Natural killer cell (primary cell): Measurements from ENCODE around the gene SH3BP1. TPM values are rescaled to one million over a fixed set of nuclear protein-coding genes. Genes with fewer than 3 reads are reported as not detected.

Experiments
- ATAC-seq, 3 donors: fragments of 150-1000 bp in 2 of 3; fragments of 200-7000 bp in 1 of 3; cut with Tn5 transposase; 1 replicate in 1 of 3; 2 replicates in 2 of 3; pipeline ENCODE4 v1.10.0; 2021; ENCODE audit warnings: mild to moderate bottlenecking in 2 of 3, moderate library complexity in 2 of 3
- DNase-seq, 2 donors: peaks; one replicate each; pipeline versions ENCODE4 v3.0.0 to v3.0.0-alpha.2; 2013 to 2021; ENCODE audit warnings: mixed read lengths in 1 of 2
- H3K27ac ChIP-seq: one replicate; pipeline ENCODE4 v1.5.1; 2013; ENCODE audit warnings: mild to moderate bottlenecking, low read length
- H3K27me3 ChIP-seq: one replicate; pipeline ENCODE4 v1.6.1; 2013; ENCODE audit warnings: low read length; ENCODE audit not compliant: control insufficient read depth, insufficient read depth
- H3K36me3 ChIP-seq: one replicate; pipeline ENCODE4 v1.6.1; 2013; ENCODE audit warnings: low read length; ENCODE audit not compliant: control insufficient read depth, insufficient read depth
- H3K4me1 ChIP-seq: one replicate; pipeline ENCODE4 v1.6.1; 2013; ENCODE audit warnings: low read length; ENCODE audit not compliant: control insufficient read depth, insufficient read depth
- H3K4me3 ChIP-seq: one replicate; pipeline ENCODE4 v1.5.1; 2013; ENCODE audit warnings: low read length
- H3K9me3 ChIP-seq: one replicate; pipeline ENCODE4 v1.6.1; 2013; ENCODE audit warnings: low read length; ENCODE audit not compliant: control insufficient read depth, insufficient read depth
- H3K27ac Mint-ChIP-seq, 2 donors: one replicate each; pipeline ENCODE4 v1.8.0; 2022; ENCODE audit warnings: mild to moderate bottlenecking in 2 of 2, mixed read lengths in 2 of 2, moderate library complexity in 1 of 2
- H3K27me3 Mint-ChIP-seq, 2 donors: one replicate each; pipeline ENCODE4 v1.8.0; 2022; ENCODE audit warnings: low read depth in 2 of 2, mixed read lengths in 2 of 2
- H3K36me3 Mint-ChIP-seq: one replicate; pipeline ENCODE4 v1.8.0; 2022; ENCODE audit warnings: mixed read lengths
- H3K4me1 Mint-ChIP-seq, 2 donors: one replicate each; pipeline ENCODE4 v1.8.0; 2022; ENCODE audit warnings: mixed read lengths in 2 of 2
- H3K4me3 Mint-ChIP-seq: one replicate; pipeline ENCODE4 v1.8.0; 2022; ENCODE audit warnings: mild to moderate bottlenecking, moderate library complexity, mixed read lengths
- H3K9me3 Mint-ChIP-seq, 2 donors: one replicate each; pipeline ENCODE4 v1.8.0; 2022; ENCODE audit warnings: mixed read lengths in 2 of 2
- WGBS: methylation state at CpG from one replicate; pipeline ENCODE4 v1.1.7; 2013; ENCODE audit warnings: missing lambda C conversion rate; ENCODE audit not compliant: insufficient coverage; 5-methylcytosine and 5-hydroxymethylcytosine counted together
- intact Hi-C: fragments of 100-400 bp; cut with micrococcal nuclease; formaldehyde crosslinking; loops from one replicate; pipeline ENCODE4 v1.14.2; 2022
- total RNA-seq, 4 donors: library from RNA; stranded (reverse); fragments of 120-200 nt in 1 of 4; gene quantifications; one replicate each; pipeline versions ENCODE4 v1.2.3 to v1.2.4, GENCODE V29; 2013 to 2022
- TF ChIP-seq, protein P1 (sequence below): fragments of 200-600 bp; IDR thresholded peaks from one replicate; pipeline ENCODE4 v1.8.0; 2022; ENCODE audit warnings: antibody characterized with exemption

The SH3BP1 gene
- total RNA-seq, 3 donors from 2014 or later (not counting 1 experiment from before 2014, with no cell fraction given), result 163 to 189 (median 163) TPM

DNA sequence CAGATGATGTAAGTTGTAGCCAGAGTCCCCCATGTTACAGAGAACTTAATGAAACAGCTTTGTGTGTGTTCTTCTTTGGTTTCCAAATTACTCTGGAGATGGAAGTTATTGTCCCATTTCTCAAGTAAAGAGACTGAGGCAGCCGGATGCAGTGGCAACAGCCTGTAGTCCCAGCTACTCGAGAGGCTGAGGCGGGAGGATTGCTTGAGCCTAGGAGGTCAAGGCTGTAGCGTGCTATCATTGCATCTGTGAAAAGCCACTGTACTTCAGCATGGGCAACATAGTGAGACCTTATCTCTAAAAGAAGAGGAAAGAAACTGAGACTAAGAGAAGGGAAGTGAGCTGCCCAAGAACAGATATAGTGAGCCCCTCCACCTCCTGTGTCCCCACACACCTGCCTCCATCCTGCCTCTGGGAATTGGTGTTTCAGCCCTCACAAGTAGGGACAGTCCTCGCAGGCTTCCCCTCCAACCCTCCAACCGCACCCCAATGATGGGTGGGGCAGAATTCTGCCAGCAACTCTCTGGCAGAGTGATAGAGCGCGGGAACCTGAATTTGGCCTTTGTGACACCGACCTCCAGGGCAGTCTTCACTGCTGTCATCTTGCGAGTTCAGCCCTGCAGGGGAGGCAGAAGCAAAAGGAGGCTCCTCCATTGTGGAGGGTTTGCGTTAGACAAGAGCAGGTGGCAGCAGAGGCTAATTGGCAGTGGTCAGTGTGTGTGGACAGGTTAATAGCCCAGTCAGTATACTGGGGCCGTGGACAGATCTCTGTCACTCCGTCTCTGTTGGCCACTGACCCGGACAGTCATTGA is 20.6 kb downstream of the SH3BP1 start:
- peak overlapping the region; percentile 48 for H3K4me3 ChIP-seq
- Mint-ChIP-seq H3K36me3 (no peaks in the 10 kb centered on the region), H3K4me3 (peak overlapping the region; percentile 83), H3K27me3 (no peaks in the 10 kb centered on the region), H3K27ac (peak overlapping the region; percentile 36 to 52), H3K9me3 (no peaks in the 10 kb centered on the region), H3K4me1 (peaks cover 37 to 47% of the 10 kb centered on the region in 2 donors)
- intact Hi-C loops, result no loop called here
- 71% methylated on average over 14 of the region's 14 CpGs for WGBS
- H3K4me1 ChIP-seq, result peaks cover 42% of the 10 kb centered on the region
- no peak for DNase-seq
- no peaks in the 10 kb centered on the region for H3K27me3 ChIP-seq
- H3K27ac ChIP-seq, result no peak overlapping the region
- TF ChIP-seq, protein P1, sequence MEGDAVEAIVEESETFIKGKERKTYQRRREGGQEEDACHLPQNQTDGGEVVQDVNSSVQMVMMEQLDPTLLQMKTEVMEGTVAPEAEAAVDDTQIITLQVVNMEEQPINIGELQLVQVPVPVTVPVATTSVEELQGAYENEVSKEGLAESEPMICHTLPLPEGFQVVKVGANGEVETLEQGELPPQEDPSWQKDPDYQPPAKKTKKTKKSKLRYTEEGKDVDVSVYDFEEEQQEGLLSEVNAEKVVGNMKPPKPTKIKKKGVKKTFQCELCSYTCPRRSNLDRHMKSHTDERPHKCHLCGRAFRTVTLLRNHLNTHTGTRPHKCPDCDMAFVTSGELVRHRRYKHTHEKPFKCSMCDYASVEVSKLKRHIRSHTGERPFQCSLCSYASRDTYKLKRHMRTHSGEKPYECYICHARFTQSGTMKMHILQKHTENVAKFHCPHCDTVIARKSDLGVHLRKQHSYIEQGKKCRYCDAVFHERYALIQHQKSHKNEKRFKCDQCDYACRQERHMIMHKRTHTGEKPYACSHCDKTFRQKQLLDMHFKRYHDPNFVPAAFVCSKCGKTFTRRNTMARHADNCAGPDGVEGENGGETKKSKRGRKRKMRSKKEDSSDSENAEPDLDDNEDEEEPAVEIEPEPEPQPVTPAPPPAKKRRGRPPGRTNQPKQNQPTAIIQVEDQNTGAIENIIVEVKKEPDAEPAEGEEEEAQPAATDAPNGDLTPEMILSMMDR, result no peak
- no peaks in the 10 kb centered on the region for H3K9me3 ChIP-seq
- H3K36me3 ChIP-seq, result no peaks in the 10 kb centered on the region
- ATAC-seq, result no peak

GRCh38 chr22:37660709-37661045 is 21.2 kb downstream of the SH3BP1 start:
- Mint-ChIP-seq H3K4me3 (peak overlapping the region; percentile 31), H3K4me1 (peaks cover 37 to 47% of the 10 kb centered on the region in 2 donors), H3K9me3 (no peaks in the 10 kb centered on the region), H3K27me3 (no peaks in the 10 kb centered on the region), H3K36me3 (no peaks in the 10 kb centered on the region), H3K27ac (peak overlapping the region; percentile 70 to 77)
- Histone ChIP-seq H3K4me1 (peaks cover 42% of the 10 kb centered on the region), H3K36me3 (peaks cover 2% of the 10 kb centered on the region), H3K27me3 (no peaks in the 10 kb centered on the region), H3K9me3 (no peaks in the 10 kb centered on the region), H3K4me3 (no peak overlapping the region), H3K27ac (no peak overlapping the region)
- DNase-seq (no peak), ATAC-seq (no peak)
- TF ChIP-seq, protein P1, result no peak
- 87% methylated on average over 2 of the region's 2 CpGs for WGBS
- intact Hi-C loops, result loop anchor here (1.0 kb wide), 1 partner anchor 21 kb away; no protein-coding TSS in a partner anchor

- peak in 1 of 2 donors; percentile 66 for DNase-seq
- peaks cover 41 to 51% of the 10 kb centered on the region in 2 donors for H3K4me1 Mint-ChIP-seq
- Histone ChIP-seq H3K27ac (peak overlapping the region; percentile 16), H3K9me3 (no peaks in the 10 kb centered on the region), H3K36me3 (peaks cover 6% of the 10 kb centered on the region), H3K4me3 (no peak overlapping the region), H3K4me1 (peaks cover 43% of the 10 kb centered on the region), H3K27me3 (no peaks in the 10 kb centered on the region)
- H3K4me3 Mint-ChIP-seq, result peak overlapping the region; percentile 47
- peak overlapping the region; percentile 70 to 77 for H3K27ac Mint-ChIP-seq
- no peaks in the 10 kb centered on the region for H3K9me3 Mint-ChIP-seq
- H3K27me3 Mint-ChIP-seq, result no peaks in the 10 kb centered on the region
- TF ChIP-seq, protein P1, result peak; percentile 25
- no peaks in the 10 kb centered on the region for H3K36me3 Mint-ChIP-seq
- intact Hi-C loops, result loop anchor here (1.0 kb wide), 1 partner anchor 20 kb away; no protein-coding TSS in a partner anchor
- ATAC-seq, result peak in 1 of 3 donors; percentile 6
- 70% methylated on average over 9 of the region's 12 CpGs for WGBS
These were observed 21.9 kb downstream of the SH3BP1 start for GRCh38 chr22:37661160-37661924.
